PC-3 (cell line): Measurements from ENCODE around the gene C2CD5. TPM values are rescaled to one million over a fixed set of nuclear protein-coding genes. Genes with fewer than 3 reads are reported as not detected.
A peak's percentile ranks its signal among the peaks of the same experiment; 100 is the strongest.

Experiments
- ATAC-seq: fragments of 200-7000 bp; cut with Tn5 transposase; 2 replicates; pipeline ENCODE4 v1.9.1; 2020; ENCODE audit warnings: mild to moderate bottlenecking, moderate library complexity
- BruUV-seq: library from RNA; stranded (reverse); fragments of 400-500 nt; replicated peaks from 2 replicates; lab custom pipeline; 2021; lab: Mats Ljungman, UMichigan
- CTCF ChIA-PET: fragments of 300-600 bp; sonication (Branson Sonifier 250); formaldehyde crosslinking; loops from one replicate; lab custom pipeline; 2022; ENCODE audit warnings: antibody characterized with exemption; lab: Charles Lee
- POLR2A ChIA-PET: fragments of 300-600 bp; sonication (Branson Sonifier 250); formaldehyde crosslinking; loops from one replicate; lab custom pipeline; 2022; ENCODE audit warnings: antibody characterized with exemption; ENCODE audit not compliant: unreplicated experiment; lab: Charles Lee
- DNase-seq: peaks from one replicate; pipeline ENCODE4 v3.0.0-alpha.2; 2015
- H2AFZ ChIP-seq: fragments of 300-600 bp; sonication (generic); 2 replicates; pipeline ENCODE4 v1.6.0; 2016; ENCODE audit warnings: antibody characterized with exemption, low read length
- H3F3A ChIP-seq: fragments of 300-600 bp; sonication (generic); one replicate; pipeline ENCODE4 v1.6.0; 2017; ENCODE audit warnings: antibody characterized with exemption, low read length, control low read depth, mild to moderate bottlenecking; ENCODE audit not compliant: unreplicated experiment
- H3K27ac ChIP-seq: fragments of 300-600 bp; sonication (generic); 2 replicates; pipeline ENCODE4 v1.5.1; 2016; ENCODE audit warnings: mild to moderate bottlenecking, low read length
- H3K27me3 ChIP-seq: fragments of 300-600 bp; sonication (generic); 2 replicates; pipeline ENCODE4 v1.6.1; 2016; ENCODE audit warnings: low read length, mixed read lengths
- H3K36me3 ChIP-seq: fragments of 300-600 bp; sonication (generic); 2 replicates; pipeline ENCODE4 v1.6.1; 2016; ENCODE audit warnings: low read depth, mixed run types, low read length, mixed read lengths
- H3K4me1 ChIP-seq: fragments of 300-600 bp; sonication (generic); 2 replicates; pipeline ENCODE4 v1.5.1; 2016; ENCODE audit warnings: low read length; ENCODE audit not compliant: insufficient read depth
- H3K4me2 ChIP-seq: fragments of 300-600 bp; sonication (generic); 2 replicates; pipeline ENCODE4 v1.6.0; 2016; ENCODE audit warnings: low read length
- H3K4me3 ChIP-seq: fragments of 300-600 bp; sonication (generic); 2 replicates; pipeline ENCODE4 v1.5.1; 2016; ENCODE audit warnings: mild to moderate bottlenecking, low read length, mixed read lengths
- H3K79me2 ChIP-seq: fragments of 300-600 bp; sonication (generic); 2 replicates; pipeline ENCODE4 v1.6.1; 2017; ENCODE audit warnings: low read length, mixed read lengths
- H3K9ac ChIP-seq: fragments of 300-600 bp; sonication (generic); 2 replicates; pipeline ENCODE4 v1.6.0; 2016; ENCODE audit warnings: mild to moderate bottlenecking, low read length
- H3K9me2 ChIP-seq: fragments of 300-600 bp; sonication (generic); replicated peaks from 2 replicates; pipeline ENCODE4 v1.6.1; 2016; ENCODE audit warnings: mixed run types, low read length, mixed read lengths
- H3K9me3 ChIP-seq: fragments of 300-600 bp; sonication (generic); 2 replicates; pipeline ENCODE4 v1.6.1; 2016; ENCODE audit warnings: low read length, mixed read lengths
- H4K20me1 ChIP-seq: fragments of 300-600 bp; sonication (generic); 2 replicates; pipeline ENCODE4 v1.6.1; 2016; ENCODE audit warnings: low read length, mixed read lengths
- EZH2 ChIP-seq: fragments of 300-600 bp; sonication (generic); IDR thresholded peaks from one replicate; pipeline ENCODE4 v1.6.1; 2017; ENCODE audit warnings: antibody characterized with exemption, mild to moderate bottlenecking, low read length; ENCODE audit not compliant: unreplicated experiment
- EZH2phosphoT487 ChIP-seq: fragments of 300-600 bp; sonication (generic); IDR thresholded peaks from 2 replicates; pipeline ENCODE4 v1.6.1; 2018; ENCODE audit warnings: mild to moderate bottlenecking, antibody characterized with exemption, low read length, borderline replicate concordance
- intact Hi-C: fragments of 100-400 bp; cut with micrococcal nuclease; formaldehyde crosslinking; loops from 2 replicates; pipeline ENCODE4 v1.9.0; 2023
- total RNA-seq: library from RNA; depleted of rRNA; stranded (reverse); fragments of >200 nt; gene quantifications from 2 replicates; pipeline ENCODE4 v1.2.3, GENCODE V29; 2014; rRNA removed
- TF ChIP-seq, protein P1 (sequence below): fragments of 300-600 bp; sonication (generic); conservative IDR thresholded peaks from 2 replicates; pipeline ENCODE4 v1.5.1; 2017; ENCODE audit warnings: antibody characterized with exemption, low read depth, mild to moderate bottlenecking, low read length

The C2CD5 gene
- total RNA-seq, 1 experiment from 2014 or later, result 12.7 TPM

- no peak for TF ChIP-seq EZH2phosphoT487
- H3K27me3 ChIP-seq, result no peaks in the 10 kb centered on the region
- ATAC-seq, result no peak
- no peak overlapping the region for H3K27ac ChIP-seq
- H3K4me3 ChIP-seq, result no peak overlapping the region
- H3K36me3 ChIP-seq, result no peaks in the 10 kb centered on the region
- CTCF ChIA-PET, result no interaction called here
- DNase-seq, result no peak
- no peaks in the 10 kb centered on the region for H3K79me2 ChIP-seq
- POLR2A ChIA-PET, result no interaction called here
- H2AFZ ChIP-seq, result no peak overlapping the region
- H3K9ac ChIP-seq, result no peak overlapping the region
- H3F3A ChIP-seq, result no peaks in the 10 kb centered on the region
- intact Hi-C loops, result no loop called here
- no peak overlapping the region for H3K4me2 ChIP-seq
- H4K20me1 ChIP-seq, result no peaks in the 10 kb centered on the region
- BruUV-seq, result no TSS peak
- H3K9me3 ChIP-seq, result no peaks in the 10 kb centered on the region
- H3K4me1 ChIP-seq, result peaks cover 29% of the 10 kb centered on the region
- no peaks in the 10 kb centered on the region for H3K9me2 ChIP-seq
Measured at GRCh38 chr12:22407397-22407796, 136.9 kb downstream of the C2CD5 start.

GRCh38 chr12:22406627-22407026, 137.7 kb downstream of the C2CD5 start:
- Histone ChIP-seq H3K79me2 (no peaks in the 10 kb centered on the region), H3K9me2 (no peaks in the 10 kb centered on the region), H3K4me2 (no peak overlapping the region), H3F3A (no peaks in the 10 kb centered on the region), H2AFZ (no peak overlapping the region), H3K9me3 (no peaks in the 10 kb centered on the region), H3K9ac (no peak overlapping the region), H3K4me3 (no peak overlapping the region), H3K27ac (no peak overlapping the region), H4K20me1 (no peaks in the 10 kb centered on the region), H3K4me1 (peaks cover 29% of the 10 kb centered on the region), H3K36me3 (no peaks in the 10 kb centered on the region), H3K27me3 (no peaks in the 10 kb centered on the region)
- ChIA-PET POLR2A (no interaction called here), CTCF (no interaction called here)
- ATAC-seq, result no peak
- no peak for TF ChIP-seq EZH2
- no peak for TF ChIP-seq EZH2phosphoT487
- TF ChIP-seq, protein P1, sequence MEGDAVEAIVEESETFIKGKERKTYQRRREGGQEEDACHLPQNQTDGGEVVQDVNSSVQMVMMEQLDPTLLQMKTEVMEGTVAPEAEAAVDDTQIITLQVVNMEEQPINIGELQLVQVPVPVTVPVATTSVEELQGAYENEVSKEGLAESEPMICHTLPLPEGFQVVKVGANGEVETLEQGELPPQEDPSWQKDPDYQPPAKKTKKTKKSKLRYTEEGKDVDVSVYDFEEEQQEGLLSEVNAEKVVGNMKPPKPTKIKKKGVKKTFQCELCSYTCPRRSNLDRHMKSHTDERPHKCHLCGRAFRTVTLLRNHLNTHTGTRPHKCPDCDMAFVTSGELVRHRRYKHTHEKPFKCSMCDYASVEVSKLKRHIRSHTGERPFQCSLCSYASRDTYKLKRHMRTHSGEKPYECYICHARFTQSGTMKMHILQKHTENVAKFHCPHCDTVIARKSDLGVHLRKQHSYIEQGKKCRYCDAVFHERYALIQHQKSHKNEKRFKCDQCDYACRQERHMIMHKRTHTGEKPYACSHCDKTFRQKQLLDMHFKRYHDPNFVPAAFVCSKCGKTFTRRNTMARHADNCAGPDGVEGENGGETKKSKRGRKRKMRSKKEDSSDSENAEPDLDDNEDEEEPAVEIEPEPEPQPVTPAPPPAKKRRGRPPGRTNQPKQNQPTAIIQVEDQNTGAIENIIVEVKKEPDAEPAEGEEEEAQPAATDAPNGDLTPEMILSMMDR, result no peak
- intact Hi-C loops, result no loop called here
- BruUV-seq, result no TSS peak
- DNase-seq, result peak; percentile 11

- no peaks in the 10 kb centered on the region for H3K36me3 ChIP-seq
- H3K27ac ChIP-seq, result no peak overlapping the region
- H3K4me2 ChIP-seq, result no peak overlapping the region
- H3K4me3 ChIP-seq, result no peak overlapping the region
- BruUV-seq, result no TSS peak
- TF ChIP-seq EZH2phosphoT487 (no peak), EZH2 (no peak)
- TF ChIP-seq, protein P1, result no peak
- ATAC-seq (no peak), DNase-seq (no peak)
- no peak overlapping the region for H3K9ac ChIP-seq
- no peaks in the 10 kb centered on the region for H3K4me1 ChIP-seq
- H4K20me1 ChIP-seq, result no peaks in the 10 kb centered on the region
- ChIA-PET POLR2A (no interaction called here), CTCF (no interaction called here)
- no peaks in the 10 kb centered on the region for H3K9me3 ChIP-seq
- H3K79me2 ChIP-seq, result no peaks in the 10 kb centered on the region
- no peaks in the 10 kb centered on the region for H3K9me2 ChIP-seq
- no peaks in the 10 kb centered on the region for H3K27me3 ChIP-seq
- intact Hi-C loops, result no loop called here
- no peak overlapping the region for H2AFZ ChIP-seq
- H3F3A ChIP-seq, result no peaks in the 10 kb centered on the region
Measured at GRCh38 chr12:22399464-22400180, 144.7 kb downstream of the C2CD5 start.

Other genes with a start within 250 kb of the C2CD5 start
- gene ST8SIA1, start 209.8 kb downstream of the C2CD5 start, total RNA-seq, result not detected in 2 replicates
- gene ETNK1, start 80.6 kb upstream of the C2CD5 start, total RNA-seq, result 17.8 and 22.2 TPM in 2 replicates